HG03565 (cell line): ENCODE data around the gene GRPR.
"Not testable (repeated sequence)": the region's sequence is repeated elsewhere in the genome, so short reads cannot be mapped to it uniquely, and the experiment has no call there.

Source experiments
- ATAC-seq: cut with Tn5 transposase; IDR thresholded peaks from one replicate; pipeline ENCODE4 v1.9.1; 2021; ENCODE audit warnings: mild to moderate bottlenecking, moderate library complexity; ENCODE audit not compliant: unreplicated experiment

GRPR gene

GRCh38 chrX:16136080-16136479 is 12.7 kb downstream of the GRPR start:
- ATAC-seq = no peak

- ATAC-seq = peak; percentile 57
Observed at GRCh38 chrX:16137416-16138107, 14.2 kb downstream of the GRPR start.

- no peak for ATAC-seq
Observed at GRCh38 chrX:16138108-16138427, 14.7 kb downstream of the GRPR start.

GRCh38 chrX:16140448-16140847 is 17.1 kb downstream of the GRPR start:
- no peak for ATAC-seq

- no peak for ATAC-seq
Observed at GRCh38 chrX:16140983-16141382, 17.6 kb downstream of the GRPR start.

- ATAC-seq = no peak
Observed at GRCh38 chrX:16141422-16142245, 18.3 kb downstream of the GRPR start.

- no peak for ATAC-seq
Observed at GRCh38 chrX:16142246-16142558, 18.8 kb downstream of the GRPR start.

- no peak for ATAC-seq
Observed at GRCh38 chrX:16143968-16144367, 20.6 kb downstream of the GRPR start.

- no peak for ATAC-seq
Observed at GRCh38 chrX:16144420-16144819, 21.1 kb downstream of the GRPR start.

- not testable (repeated sequence) for ATAC-seq
Observed at GRCh38 chrX:16145093-16145492, 21.7 kb downstream of the GRPR start.

- no peak for ATAC-seq
Observed at GRCh38 chrX:16145656-16146055, 22.3 kb downstream of the GRPR start.

GRCh38 chrX:16148896-16149295 is 25.5 kb downstream of the GRPR start:
- ATAC-seq = no peak

GRCh38 chrX:16155581-16156096 is 32.3 kb downstream of the GRPR start:
- ATAC-seq = no peak

GRCh38 chrX:16156692-16157331 is 33.4 kb downstream of the GRPR start:
- ATAC-seq = no peak

- ATAC-seq = no peak
Observed at GRCh38 chrX:16160729-16161128, 37.4 kb downstream of the GRPR start.

GRCh38 chrX:16161173-16161572 is 37.8 kb downstream of the GRPR start:
- not testable (repeated sequence) for ATAC-seq

GRCh38 chrX:16162391-16162790 is 39.0 kb downstream of the GRPR start:
- ATAC-seq = no peak

GRCh38 chrX:16164748-16165147 is 41.4 kb downstream of the GRPR start:
- ATAC-seq = no peak

- ATAC-seq = no peak
Observed at GRCh38 chrX:16167181-16167580, 43.8 kb downstream of the GRPR start, which contains the start of gene MAGEB17. TSS of gene MAGEB17 (plus strand) at chrX:16167481. CDS start at chrX:16170383, 2,902 bp downstream.

GRCh38 chrX:16171039-16171438 is 47.7 kb downstream of the GRPR start:
- no peak for ATAC-seq

GRCh38 chrX:16171944-16172343 is 48.6 kb downstream of the GRPR start:
- no peak for ATAC-seq

- ATAC-seq = no peak
Observed at GRCh38 chrX:16172391-16172790, 49.0 kb downstream of the GRPR start.
